Raji (cell line): ENCODE results near the gene SMAD6.

Experiments used
- POLR2A ChIP-seq: IDR thresholded peaks from 2 replicates; pipeline ENCODE4 v1.6.1; 2011; ENCODE audit warnings: low read depth, low read length, control low read depth; ENCODE audit not compliant: insufficient read depth

Gene SMAD6

DNA sequence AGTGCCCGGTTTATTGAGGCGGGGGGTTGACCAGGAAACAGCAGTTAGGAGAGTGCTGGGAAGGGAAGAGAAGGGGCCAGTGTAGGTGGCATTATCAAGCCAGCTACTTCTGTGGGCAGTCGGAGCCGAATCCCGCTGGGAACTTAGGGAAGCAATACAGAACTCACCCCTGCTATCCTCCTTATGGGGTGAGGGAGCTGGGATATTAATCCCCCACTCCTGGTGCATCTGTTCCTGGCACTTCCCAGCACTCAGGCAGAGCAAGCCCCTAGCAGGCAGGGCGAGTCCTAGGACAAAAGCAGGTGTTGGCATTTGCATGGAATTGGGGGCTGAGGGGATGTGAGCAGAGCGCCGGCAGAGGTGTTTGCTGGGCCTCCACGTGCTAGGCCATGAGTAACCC lies 48.6 kb downstream of the SMAD6 start:
- no peak for TF ChIP-seq POLR2A

DNA sequence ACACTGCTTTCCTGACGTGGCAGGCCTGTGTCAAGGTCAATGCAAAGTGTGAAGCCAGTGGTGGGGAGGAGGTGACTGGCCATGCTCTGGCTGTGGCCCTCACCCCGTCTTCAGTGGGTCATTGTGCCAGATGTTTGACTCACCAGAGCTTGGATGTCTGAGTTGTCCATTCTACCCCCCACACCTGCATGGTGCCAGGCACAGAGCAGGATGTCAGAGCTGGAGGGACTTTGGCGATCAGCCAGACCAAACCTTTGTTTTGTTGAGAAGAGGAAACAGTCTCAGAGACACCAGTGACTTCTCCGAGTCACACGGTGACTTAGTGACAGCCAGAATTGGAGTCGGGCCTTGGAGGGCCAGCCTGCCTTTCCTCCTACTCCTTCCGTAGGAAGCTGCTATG lies 49.5 kb downstream of the SMAD6 start:
- TF ChIP-seq POLR2A: no peak

DNA sequence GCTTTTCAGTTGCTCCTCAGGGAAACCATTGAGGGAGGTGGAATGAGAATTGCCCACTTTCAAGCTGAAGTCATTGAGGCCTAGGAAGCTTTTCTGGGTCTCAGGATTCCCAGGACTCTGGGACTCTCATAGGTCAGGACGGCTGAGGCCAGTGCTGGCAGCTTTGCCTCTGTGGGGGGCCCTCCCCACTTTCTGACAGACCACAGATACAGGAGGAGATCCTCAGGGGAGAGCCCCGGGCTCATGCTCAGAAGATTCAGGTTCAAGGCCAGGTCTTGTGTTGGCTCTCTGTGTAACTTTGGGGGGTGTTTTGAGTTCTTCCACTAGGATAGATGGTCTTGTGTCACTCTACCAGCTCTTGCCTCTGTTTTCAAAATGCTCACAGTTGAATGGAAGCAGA lies 50.0 kb downstream of the SMAD6 start:
- no peak for TF ChIP-seq POLR2A

DNA sequence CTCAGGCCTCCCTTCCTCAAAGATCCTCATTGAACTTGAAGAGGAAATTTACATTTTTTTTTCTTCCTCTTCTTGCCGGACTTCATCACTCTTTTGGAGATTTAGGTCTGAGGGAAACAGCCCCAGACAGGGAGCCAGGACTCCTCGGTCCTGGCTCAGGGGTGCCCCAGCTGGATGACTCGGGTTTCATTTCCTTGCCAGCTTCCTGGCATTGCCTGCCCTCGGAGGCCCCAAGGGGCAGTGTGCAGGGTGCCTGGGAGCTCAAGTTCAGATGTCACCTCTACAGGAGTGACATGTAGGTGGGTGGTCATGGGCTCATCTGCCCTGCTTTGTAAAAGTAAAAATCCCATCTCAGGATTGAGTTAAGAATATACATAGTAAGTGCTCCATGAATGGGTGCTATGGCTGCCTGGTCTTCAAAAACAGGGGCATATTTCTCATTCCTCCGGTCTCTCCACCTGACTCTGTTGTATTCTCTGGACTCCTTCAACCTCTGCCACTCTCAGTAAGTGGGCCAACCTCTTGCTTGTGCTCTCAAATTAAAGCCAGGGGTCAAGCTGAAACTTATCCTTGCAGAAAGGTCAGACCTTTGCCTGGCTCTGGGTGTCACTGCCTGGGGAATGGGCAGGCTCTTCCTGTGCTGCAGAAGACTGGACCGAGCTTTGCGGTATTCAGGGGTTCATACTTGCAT lies 51.8 kb downstream of the SMAD6 start:
- TF ChIP-seq POLR2A: no peak

DNA sequence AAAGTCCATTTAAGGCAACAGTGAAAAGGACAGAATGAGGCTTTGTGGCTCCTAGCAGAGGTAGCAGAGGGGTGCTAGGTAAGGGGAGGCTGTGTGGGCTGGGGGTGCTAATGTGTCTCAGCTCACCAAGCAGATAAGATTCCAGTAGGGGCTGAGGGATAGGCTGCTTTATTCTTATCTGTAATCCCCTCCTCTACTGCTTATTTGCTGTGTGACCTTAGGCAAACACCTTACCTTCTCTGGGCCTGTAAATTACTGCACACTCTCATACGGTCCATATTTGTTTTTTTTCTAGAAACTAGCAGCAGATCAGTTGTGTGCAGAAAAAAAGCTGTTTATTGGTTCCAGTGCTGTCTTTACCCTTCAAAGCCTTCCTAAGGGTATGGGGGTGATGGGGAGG lies 52.8 kb downstream of the SMAD6 start:
- no peak for TF ChIP-seq POLR2A

DNA sequence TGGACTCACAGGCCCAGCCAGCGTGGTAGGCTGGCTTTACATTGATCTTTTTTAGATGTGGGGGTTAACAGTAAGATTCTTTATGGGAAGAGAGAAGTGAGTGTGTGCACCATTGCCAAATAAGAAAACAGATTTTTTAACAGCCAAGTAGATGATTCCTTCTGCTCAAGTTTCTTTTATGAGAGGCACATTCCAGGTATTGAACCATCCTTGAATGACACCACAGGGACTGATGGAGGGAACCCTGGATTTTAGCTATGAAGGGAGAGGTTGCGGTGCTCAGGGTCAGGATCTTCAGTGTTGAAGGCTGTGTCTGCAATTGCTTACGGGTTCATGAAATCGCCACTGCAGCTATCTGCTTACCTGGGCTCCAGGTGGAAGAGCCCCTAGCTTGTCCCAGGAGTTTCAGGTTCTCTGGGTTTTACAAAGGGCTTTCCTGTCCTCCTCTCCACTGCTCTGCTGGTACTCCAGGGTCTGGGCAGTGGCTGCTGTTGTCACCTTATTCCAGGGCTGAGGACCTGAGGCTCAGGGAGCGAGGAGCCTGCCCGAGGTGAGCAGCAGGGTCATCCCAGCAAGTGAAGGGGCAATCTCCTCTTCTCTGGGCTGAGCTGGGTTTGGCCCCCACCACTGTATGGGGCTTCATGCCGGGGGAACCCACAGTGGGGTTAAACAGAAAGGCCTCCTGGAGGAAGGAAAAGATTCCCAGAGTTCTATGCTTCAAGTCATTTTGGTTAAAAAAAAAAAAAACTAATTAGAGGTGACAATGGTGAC lies 53.4 kb downstream of the SMAD6 start:
- TF ChIP-seq POLR2A: no peak

DNA sequence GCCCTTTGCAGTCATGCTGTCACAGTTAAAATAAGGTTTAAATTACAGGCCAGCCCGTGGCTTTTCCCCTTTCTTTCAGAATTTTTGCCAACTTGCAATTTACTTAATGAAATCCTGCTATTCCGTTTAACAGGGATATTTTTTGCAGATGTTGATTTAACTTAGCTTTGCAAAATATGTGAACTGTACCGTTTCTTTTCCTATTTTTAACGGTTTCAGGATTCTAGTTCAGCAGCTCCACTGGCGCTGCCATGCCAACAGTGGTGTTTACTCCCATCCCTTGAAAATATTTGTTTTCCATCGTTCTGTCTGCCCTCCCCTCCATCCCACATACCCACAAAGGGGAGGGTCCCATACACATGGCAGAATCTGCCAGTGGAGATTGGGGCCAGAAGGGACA lies 54.3 kb downstream of the SMAD6 start:
- TF ChIP-seq POLR2A: no peak

DNA sequence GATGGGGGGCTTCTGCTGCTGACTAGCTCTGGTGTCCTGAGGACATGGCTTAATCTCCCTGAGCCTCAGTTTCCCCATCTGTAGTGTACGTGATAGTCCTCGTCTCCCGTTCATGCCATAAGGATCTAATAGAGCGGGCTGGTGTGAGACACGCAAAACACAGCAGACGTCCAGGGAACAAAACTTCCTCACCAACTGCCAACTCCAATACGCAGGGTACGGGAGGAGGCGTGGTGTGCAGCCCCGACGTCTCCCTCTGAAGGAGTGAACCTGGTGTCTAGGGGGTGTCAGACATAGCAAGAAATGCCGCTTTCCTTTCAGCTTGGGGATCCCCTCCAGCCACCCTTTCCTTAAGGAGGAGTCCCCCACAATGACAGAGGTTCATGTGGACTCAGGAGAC lies 55.0 kb downstream of the SMAD6 start:
- TF ChIP-seq POLR2A: no peak

DNA sequence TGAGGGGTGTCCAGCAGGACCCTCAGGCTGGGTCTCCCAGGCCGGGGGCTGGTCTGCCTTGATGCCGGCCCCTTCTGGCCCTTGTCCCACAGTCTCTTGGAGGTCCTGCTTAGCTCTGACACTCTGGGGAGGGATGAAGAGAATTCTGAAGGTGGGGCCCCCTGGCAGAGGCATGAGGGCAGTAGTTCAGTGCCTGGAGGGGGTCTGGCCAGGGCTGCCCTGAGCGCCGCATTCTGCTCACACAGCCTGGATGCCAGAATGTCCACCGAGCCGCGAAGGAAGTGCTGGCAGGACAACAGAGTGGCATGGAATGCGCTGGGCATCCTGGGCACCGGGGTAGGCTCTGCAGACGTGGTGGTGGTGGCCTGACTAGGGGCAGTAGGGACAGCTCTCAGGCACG lies 55.5 kb downstream of the SMAD6 start:
- no peak for TF ChIP-seq POLR2A

DNA sequence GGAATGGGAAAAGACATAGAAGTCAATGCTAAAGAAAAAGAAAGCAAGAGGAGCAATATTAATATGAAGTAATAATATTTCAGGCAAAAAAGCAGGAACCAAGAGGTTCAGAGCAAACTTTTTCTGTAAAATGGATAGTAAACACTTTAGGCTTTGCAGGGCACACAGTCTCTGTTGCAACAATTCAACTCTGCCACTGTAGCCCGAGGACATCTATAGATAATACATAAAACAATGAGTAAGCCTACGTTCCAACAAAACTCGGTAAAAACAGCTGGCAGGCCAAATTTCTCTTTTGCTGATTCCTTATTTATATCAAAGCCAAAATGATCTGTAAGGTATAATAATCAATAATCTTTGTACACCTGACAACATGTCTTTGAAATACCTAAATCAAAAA lies 56.8 kb downstream of the SMAD6 start:
- no peak for TF ChIP-seq POLR2A

DNA sequence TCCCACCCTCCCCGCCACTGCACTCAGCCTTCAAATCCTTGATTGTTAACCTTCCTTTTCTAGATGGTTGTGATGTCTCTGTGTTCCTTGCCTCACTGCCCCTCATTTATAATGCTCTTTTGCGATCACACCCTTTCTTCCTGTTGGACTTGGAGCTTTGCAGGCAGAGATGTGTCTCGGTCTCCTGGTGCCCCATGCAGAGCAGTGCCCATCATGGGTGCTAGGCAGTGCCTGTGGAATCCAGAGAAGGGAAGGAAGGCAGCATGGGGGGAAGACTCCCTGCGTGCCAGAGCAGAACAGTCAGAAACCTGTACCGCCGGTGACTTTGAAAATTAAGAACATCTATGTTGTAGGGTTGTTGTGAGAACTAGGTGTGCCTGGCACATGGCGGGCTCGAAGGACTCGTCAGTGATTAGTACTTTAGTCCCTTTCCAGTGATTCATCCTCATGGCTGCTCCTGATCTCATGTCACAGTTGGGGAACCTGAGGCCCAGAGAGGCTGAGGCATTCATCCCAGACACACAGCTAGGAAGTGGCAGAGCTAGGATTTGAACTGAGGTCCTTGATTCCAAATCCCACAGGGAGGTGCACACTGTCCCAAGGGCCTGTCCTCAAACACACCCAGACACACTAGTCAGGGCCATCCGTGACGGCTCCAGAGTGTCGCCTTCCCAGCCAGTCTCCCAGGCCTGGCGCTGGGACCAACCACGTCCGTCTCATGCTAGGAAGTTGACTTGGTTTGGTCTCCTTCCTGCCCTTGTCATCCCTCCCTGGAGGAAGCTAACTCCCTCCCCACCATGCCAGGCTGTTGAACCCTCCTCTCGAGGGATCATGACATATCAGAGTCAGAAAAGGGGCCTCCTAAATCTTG lies 58.3 kb downstream of the SMAD6 start:
- no peak for TF ChIP-seq POLR2A

DNA sequence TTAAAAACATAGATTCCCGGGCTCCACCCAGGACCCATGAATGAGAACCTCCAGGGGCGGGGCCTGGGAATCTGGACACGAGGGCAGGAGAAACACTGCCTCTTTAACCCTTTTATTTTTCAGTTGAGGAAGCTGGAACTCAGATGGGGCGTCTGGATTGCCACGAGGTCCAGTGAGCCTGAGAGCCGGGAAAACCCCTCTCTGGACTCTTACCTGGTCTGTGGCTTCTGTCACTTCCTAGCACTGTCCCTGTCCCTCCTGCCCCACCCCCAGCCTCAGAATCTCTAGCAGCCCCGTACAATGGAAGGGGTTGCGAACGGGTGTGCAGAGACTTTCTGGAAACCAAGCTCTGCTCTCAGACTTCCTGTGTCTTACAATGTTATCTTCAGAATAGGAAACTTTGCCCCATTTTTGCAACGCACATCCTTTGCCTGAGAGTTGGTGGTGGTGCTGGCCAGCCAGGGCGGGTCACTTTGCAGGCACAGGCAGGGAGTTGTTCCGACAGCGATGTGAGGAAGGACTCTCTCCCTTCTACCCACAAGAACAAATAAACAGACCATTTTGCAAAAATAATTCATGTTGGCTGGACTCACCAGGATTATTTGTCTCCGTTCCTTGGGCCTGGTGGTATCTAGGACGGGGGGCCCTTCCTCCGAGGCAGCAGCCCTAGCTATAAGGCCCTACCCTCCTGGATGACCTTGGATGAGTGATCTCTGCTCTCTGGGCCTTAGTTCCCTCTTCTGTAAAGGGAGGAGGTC lies 59.1 kb downstream of the SMAD6 start:
- no peak for TF ChIP-seq POLR2A

DNA sequence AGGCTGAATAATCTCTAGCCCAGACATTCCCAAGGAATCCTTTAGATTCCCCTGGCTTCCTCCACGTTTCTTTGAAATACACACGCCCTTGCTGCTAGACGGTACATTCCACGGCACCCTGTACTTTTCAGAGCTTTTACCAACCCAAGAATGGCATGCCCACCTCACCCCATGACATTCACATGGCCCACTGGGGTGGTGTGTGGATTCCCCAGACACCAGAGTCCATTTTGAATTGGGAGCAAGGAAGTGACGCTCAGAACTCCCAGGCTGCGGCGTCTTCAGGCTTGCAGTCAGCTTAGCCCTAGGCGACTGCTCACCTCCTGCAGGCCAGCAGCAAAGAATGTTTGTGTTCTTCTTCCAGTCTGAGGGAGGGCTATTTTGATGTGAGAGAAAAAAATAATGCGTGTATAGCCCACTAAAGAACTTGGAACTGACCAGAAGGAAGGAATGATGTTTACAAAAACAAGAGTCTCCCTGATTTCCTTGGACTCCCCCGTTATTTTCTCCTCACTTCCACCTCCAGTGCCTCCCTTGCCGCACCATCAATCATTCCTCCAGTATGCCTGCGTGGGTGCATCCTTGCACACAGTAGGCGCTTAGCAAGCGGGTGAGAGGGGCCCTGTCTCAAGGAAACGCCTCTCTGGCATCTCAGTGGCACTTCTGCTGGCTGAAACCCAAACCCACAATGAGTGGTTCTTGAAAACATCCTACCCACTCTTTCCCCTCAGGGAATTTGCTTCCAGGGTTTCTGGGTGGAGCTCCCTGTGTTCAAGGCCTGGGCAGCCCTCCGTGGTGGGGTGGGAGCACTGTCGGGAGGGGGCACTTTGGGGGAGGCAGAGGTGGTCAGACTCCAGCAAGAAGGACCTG lies 59.9 kb downstream of the SMAD6 start:
- TF ChIP-seq POLR2A: no peak
